Activated T-helper 2 cell treated with anti-CD3 and anti-CD28 coated beads, Interferon-gamma antibody, Interleukin-2, Interleukin-4, amounts not matched to agents 10 μg/mL and 5 μg/mL and 100 μg/mL, durations not matched to agents 14 hours and 24 hours and 36 hours (primary cell): Measurements from ENCODE around the gene SHC4. TPM values are rescaled to one million over a fixed set of nuclear protein-coding genes. Genes with fewer than 3 reads are reported as not detected.
"Not testable (repeated sequence)": the region's sequence is repeated elsewhere in the genome, so short reads cannot be mapped to it uniquely, and the experiment has no call there.

ENCODE experiments used
- DNase-seq: peaks from one replicate; pipeline ENCODE4 v3.0.0; 2021; ENCODE audit warnings: low spot score
- H3K27ac Mint-ChIP-seq: one replicate; pipeline ENCODE4 v1.8.0; 2021; ENCODE audit warnings: mixed read lengths
- H3K27me3 Mint-ChIP-seq: one replicate; pipeline ENCODE4 v1.8.0; 2021; ENCODE audit warnings: low read depth, mixed read lengths
- H3K36me3 Mint-ChIP-seq: one replicate; pipeline ENCODE4 v1.8.0; 2021; ENCODE audit warnings: low read depth, mixed read lengths
- H3K4me1 Mint-ChIP-seq: one replicate; pipeline ENCODE4 v1.8.0; 2021; ENCODE audit warnings: low read depth, mixed read lengths
- H3K4me3 Mint-ChIP-seq: one replicate; pipeline ENCODE4 v1.8.0; 2021; ENCODE audit warnings: low read depth, mild to moderate bottlenecking, moderate library complexity, mixed read lengths
- H3K9me3 Mint-ChIP-seq: one replicate; pipeline ENCODE4 v1.8.0; 2021; ENCODE audit warnings: mixed read lengths
- intact Hi-C: fragments of 100-400 bp; cut with micrococcal nuclease; formaldehyde crosslinking; loops from one replicate; pipeline ENCODE4 v1.15.1; 2023
- total RNA-seq: library from RNA; stranded (reverse); gene quantifications from 2 replicates; pipeline ENCODE4 v1.2.3, GENCODE V29; 2022

The SHC4 gene
- total RNA-seq, 1 donor from 2014 or later = 8.3 TPM

GRCh38 chr15:48983300-48983699 is 19.6 kb upstream of the SHC4 start:
- Mint-ChIP-seq H3K4me3 (no peak overlapping the region), H3K27me3 (peaks cover 7% of the 10 kb centered on the region), H3K36me3 (peaks cover 5% of the 10 kb centered on the region), H3K9me3 (no peaks in the 10 kb centered on the region), H3K27ac (no peak overlapping the region), H3K4me1 (no peaks in the 10 kb centered on the region)
- no peak for DNase-seq
- intact Hi-C loops = no loop called here

- DNase-seq = no peak
- Mint-ChIP-seq H3K4me3 (no peak overlapping the region), H3K4me1 (no peaks in the 10 kb centered on the region)
Observed at GRCh38 chr15:48981941-48982340, 18.2 kb upstream of the SHC4 start.

GRCh38 chr15:48978638-48979037 is 14.9 kb upstream of the SHC4 start:
- Mint-ChIP-seq H3K27me3 (peaks cover 6% of the 10 kb centered on the region), H3K27ac (no peak overlapping the region), H3K4me3 (no peak overlapping the region), H3K9me3 (no peaks in the 10 kb centered on the region), H3K4me1 (peaks cover 8% of the 10 kb centered on the region), H3K36me3 (no peaks in the 10 kb centered on the region)
- DNase-seq = no peak
- intact Hi-C loops = no loop called here

More at GRCh38 chr15:48981941-48982340, 18.2 kb upstream of the SHC4 start:
- H3K9me3 Mint-ChIP-seq = no peaks in the 10 kb centered on the region
- no peak overlapping the region for H3K27ac Mint-ChIP-seq
- intact Hi-C loops = no loop called here
- H3K27me3 Mint-ChIP-seq = peaks cover 7% of the 10 kb centered on the region
- no peaks in the 10 kb centered on the region for H3K36me3 Mint-ChIP-seq

- no peaks in the 10 kb centered on the region for H3K36me3 Mint-ChIP-seq
- H3K27ac Mint-ChIP-seq = no peak overlapping the region
- peaks cover under 1% of the 10 kb centered on the region for H3K27me3 Mint-ChIP-seq
- H3K4me1 Mint-ChIP-seq = peaks cover 8% of the 10 kb centered on the region
- H3K9me3 Mint-ChIP-seq = no peaks in the 10 kb centered on the region
- H3K4me3 Mint-ChIP-seq = peak overlapping the region; percentile 58
- intact Hi-C loops = no loop called here
- DNase-seq = no peak
Observed at GRCh38 chr15:48976444-48977088, 12.8 kb upstream of the SHC4 start.

GRCh38 chr15:48975472-48976419 is 12.0 kb upstream of the SHC4 start:
- Mint-ChIP-seq H3K27ac (no peak overlapping the region), H3K36me3 (no peaks in the 10 kb centered on the region), H3K27me3 (no peaks in the 10 kb centered on the region), H3K9me3 (no peaks in the 10 kb centered on the region), H3K4me1 (peaks cover 10% of the 10 kb centered on the region), H3K4me3 (peak overlapping the region; percentile 58)
- DNase-seq = peak; percentile 76
- intact Hi-C loops = loop anchor here (2.0 kb wide), 1 partner anchor 113 kb away; no protein-coding TSS in a partner anchor

- no peak overlapping the region for H3K27ac Mint-ChIP-seq
- H3K4me1 Mint-ChIP-seq = peaks cover 15% of the 10 kb centered on the region
- no peak overlapping the region for H3K4me3 Mint-ChIP-seq
- no peaks in the 10 kb centered on the region for H3K27me3 Mint-ChIP-seq
- H3K36me3 Mint-ChIP-seq = no peaks in the 10 kb centered on the region
- intact Hi-C loops = loop anchor here (2.0 kb wide), 1 partner anchor 112 kb away; no protein-coding TSS in a partner anchor
- no peak for DNase-seq
- H3K9me3 Mint-ChIP-seq = no peaks in the 10 kb centered on the region
Observed at GRCh38 chr15:48974882-48975281, 11.2 kb upstream of the SHC4 start.

- H3K27me3 Mint-ChIP-seq = no peaks in the 10 kb centered on the region
- intact Hi-C loops = no loop called here
- DNase-seq = no peak
- H3K4me3 Mint-ChIP-seq = no peak overlapping the region
- peaks cover 28% of the 10 kb centered on the region for H3K4me1 Mint-ChIP-seq
- no peaks in the 10 kb centered on the region for H3K9me3 Mint-ChIP-seq
- H3K36me3 Mint-ChIP-seq = peaks cover 4% of the 10 kb centered on the region
- no peak overlapping the region for H3K27ac Mint-ChIP-seq
Observed at GRCh38 chr15:48972750-48973503, 9.2 kb upstream of the SHC4 start.

GRCh38 chr15:48970926-48971325 is 7.2 kb upstream of the SHC4 start:
- intact Hi-C loops, H3K27me3 Mint-ChIP-seq, H3K9me3 Mint-ChIP-seq, DNase-seq, H3K27ac Mint-ChIP-seq, H3K36me3 Mint-ChIP-seq, H3K4me3 Mint-ChIP-seq: not testable (repeated sequence)
- peaks cover 46% of the 10 kb centered on the region for H3K4me1 Mint-ChIP-seq

- Mint-ChIP-seq H3K27ac (no peak overlapping the region), H3K9me3 (no peaks in the 10 kb centered on the region), H3K4me3 (no peak overlapping the region), H3K36me3 (peaks cover 7% of the 10 kb centered on the region), H3K4me1 (peaks cover 60% of the 10 kb centered on the region), H3K27me3 (no peaks in the 10 kb centered on the region)
- no peak for DNase-seq
- intact Hi-C loops = loop anchor here (5.0 kb wide), 1 partner anchor 156 kb away; the partner anchor contains the start of gene CEP152
Observed at GRCh38 chr15:48968066-48968465, 4.3 kb upstream of the SHC4 start.

GRCh38 chr15:48967336-48967735 is 3.6 kb upstream of the SHC4 start:
- peaks cover 60% of the 10 kb centered on the region for H3K4me1 Mint-ChIP-seq
- H3K4me3 Mint-ChIP-seq = peak overlapping the region; percentile 67

GRCh38 chr15:48966595-48967301 is 3.0 kb upstream of the SHC4 start:
- no peaks in the 10 kb centered on the region for H3K27me3 Mint-ChIP-seq
- peak; percentile 46 for DNase-seq
- H3K4me3 Mint-ChIP-seq = peak overlapping the region; percentile 67
- H3K27ac Mint-ChIP-seq = peak overlapping the region; percentile 97
- peaks cover 64% of the 10 kb centered on the region for H3K4me1 Mint-ChIP-seq
- H3K36me3 Mint-ChIP-seq = peaks cover 7% of the 10 kb centered on the region
- no peaks in the 10 kb centered on the region for H3K9me3 Mint-ChIP-seq
- intact Hi-C loops = loop anchor here (1.0 to 5.0 kb wide), 8 partner anchors 20 to 188 kb away; partner anchors contain the start of genes CEP152, COPS2, EID1 and SECISBP2L

More at GRCh38 chr15:48967336-48967735, 3.6 kb upstream of the SHC4 start:
- intact Hi-C loops = loop anchor here (2.0 to 5.0 kb wide), 3 partner anchors 79 to 187 kb away; partner anchors contain the start of genes CEP152, COPS2 and SECISBP2L
- DNase-seq = no peak
- peaks cover 7% of the 10 kb centered on the region for H3K36me3 Mint-ChIP-seq
- H3K9me3 Mint-ChIP-seq = no peaks in the 10 kb centered on the region
- H3K27me3 Mint-ChIP-seq = no peaks in the 10 kb centered on the region
- peak overlapping the region; percentile 97 for H3K27ac Mint-ChIP-seq

- peak overlapping the region; percentile 16 for H3K4me3 Mint-ChIP-seq
- H3K27ac Mint-ChIP-seq = peak overlapping the region; percentile 97
- DNase-seq = no peak
- intact Hi-C loops = loop anchor here (1.0 to 5.0 kb wide), 8 partner anchors 20 to 189 kb away; partner anchors contain the start of genes CEP152, COPS2, EID1 and SECISBP2L
- H3K36me3 Mint-ChIP-seq = peaks cover 12% of the 10 kb centered on the region
- no peaks in the 10 kb centered on the region for H3K27me3 Mint-ChIP-seq
- no peaks in the 10 kb centered on the region for H3K9me3 Mint-ChIP-seq
- peaks cover 72% of the 10 kb centered on the region for H3K4me1 Mint-ChIP-seq
Observed at GRCh38 chr15:48965972-48966371, 2.3 kb upstream of the SHC4 start.
